ENCODE measurements around the gene WBP2.
"Not testable (repeated sequence)": the region's sequence is repeated elsewhere in the genome, so short reads cannot be mapped to it uniquely, and the experiment has no call there.

The WBP2 gene

GRCh38 chr17:75859358-75859757 is 4.2 kb upstream of the WBP2 start:
- CTCF ChIA-PET: interaction anchor here (1.0 to 12.6 kb wide), 7 partner anchors 8 to 94 kb away, joined by 3 to 214 read pairs (median 5); partner anchors contain the start of genes GALK1, TRIM47 and UNC13D
- H3K36me3 ChIP-seq (ENCODE audit: control insufficient read depth in 4 of 4, insufficient read depth in 4 of 4, low read length in 3 of 4); H3K9me3 ChIP-seq (ENCODE audit: control extremely low read depth in 1 of 5, control insufficient read depth in 4 of 5, insufficient read depth in 2 of 5, low read depth in 1 of 5, low read length in 4 of 5); DNase-seq; H3K4me3 ChIP-seq (ENCODE audit: control insufficient read depth in 1 of 7, extremely low read depth in 1 of 7, insufficient read depth in 4 of 7, low read depth in 2 of 7, low read length in 6 of 7); H3K27me3 ChIP-seq (replicated peaks in 2 of 5; ENCODE audit: control insufficient read depth in 4 of 5, insufficient read depth in 5 of 5, low read length in 4 of 5): not testable (repeated sequence)
- Histone ChIP-seq H3K27ac (ENCODE audit: insufficient read depth in 1 of 2, low read depth in 1 of 2, low read length in 2 of 2, poor library complexity in 1 of 2, severe bottlenecking in 2 of 2) (peak overlapping the region in 1 of 2 experiments; percentile 79), H3K4me1 (ENCODE audit: control extremely low read depth in 1 of 4, control insufficient read depth in 4 of 4, insufficient read depth in 4 of 4, low read length in 3 of 4) (peaks cover 21 to 63% (median 50%) of the 10 kb centered on the region in 4 experiments)
- WGBS (ENCODE audit: insufficient coverage): 98% methylated on average over 8 of the region's 10 CpGs
- POLR2A ChIA-PET: interaction anchor here (1.0 kb wide), 1 partner anchor 19 kb away, joined by 4 read pairs; the partner anchor contains the start of gene TRIM47

- Histone ChIP-seq H3K9me3 (ENCODE audit: control extremely low read depth in 1 of 5, control insufficient read depth in 4 of 5, insufficient read depth in 2 of 5, low read depth in 1 of 5, low read length in 4 of 5) (no peaks in the 10 kb centered on the region), H3K4me1 (ENCODE audit: control extremely low read depth in 1 of 4, control insufficient read depth in 4 of 4, insufficient read depth in 4 of 4, low read length in 3 of 4) (peaks cover 22 to 62% (median 48%) of the 10 kb centered on the region in 4 experiments), H3K27me3 (replicated peaks in 2 of 5; ENCODE audit: control insufficient read depth in 4 of 5, insufficient read depth in 5 of 5, low read length in 4 of 5) (no peaks in the 10 kb centered on the region), H3K36me3 (ENCODE audit: control insufficient read depth in 4 of 4, insufficient read depth in 4 of 4, low read length in 3 of 4) (peaks cover 0 to 11% (median 2%) of the 10 kb centered on the region in 4 experiments), H3K27ac (ENCODE audit: insufficient read depth in 1 of 2, low read depth in 1 of 2, low read length in 2 of 2, poor library complexity in 1 of 2, severe bottlenecking in 2 of 2) (peak overlapping the region; percentile 46 to 90), H3K4me3 (ENCODE audit: control insufficient read depth in 1 of 7, extremely low read depth in 1 of 7, insufficient read depth in 4 of 7, low read depth in 2 of 7, low read length in 6 of 7) (peak overlapping the region; percentile 53 to 97 (median 83))
- ChIA-PET CTCF (interaction anchor here (0.9 to 12.6 kb wide), 12 partner anchors 8 to 103 kb away, joined by 3 to 214 read pairs (median 4); partner anchors contain the start of genes TRIM47 and UNC13D), POLR2A (interaction anchor here (0.9 to 3.4 kb wide), 7 partner anchors 12 to 76 kb away, joined by 3 to 35 read pairs (median 6); partner anchors contain the start of genes TRIM65 and UNC13D)
- DNase-seq: peak in 2 of 3 donors; percentile 59 to 68
- WGBS (ENCODE audit: insufficient coverage): 1% methylated on average over 21 of the region's 24 CpGs
Measured at GRCh38 chr17:75856062-75856756, 1.1 kb upstream of the WBP2 start.

GRCh38 chr17:75854881-75855309 is 240 bp downstream of the WBP2 start:
- POLR2A ChIA-PET: interaction anchor here (0.7 to 3.4 kb wide), 10 partner anchors 10 to 79 kb away, joined by 3 to 35 read pairs (median 6); partner anchors contain the start of genes TRIM65 and UNC13D
- WGBS (ENCODE audit: insufficient coverage): 0% methylated on average over 13 of the region's 19 CpGs

GRCh38 chr17:75854101-75854748 is 910 bp downstream of the WBP2 start:
- DNase-seq: no peak
- Histone ChIP-seq H3K27me3 (replicated peaks in 2 of 5; ENCODE audit: control insufficient read depth in 4 of 5, insufficient read depth in 5 of 5, low read length in 4 of 5) (no peaks in the 10 kb centered on the region), H3K9me3 (ENCODE audit: control extremely low read depth in 1 of 5, control insufficient read depth in 4 of 5, insufficient read depth in 2 of 5, low read depth in 1 of 5, low read length in 4 of 5) (no peaks in the 10 kb centered on the region), H3K36me3 (ENCODE audit: control insufficient read depth in 4 of 4, insufficient read depth in 4 of 4, low read length in 3 of 4) (peaks cover 3 to 25% (median 16%) of the 10 kb centered on the region in 4 experiments), H3K4me1 (ENCODE audit: control extremely low read depth in 1 of 4, control insufficient read depth in 4 of 4, insufficient read depth in 4 of 4, low read length in 3 of 4) (peaks cover 22 to 55% (median 39%) of the 10 kb centered on the region in 4 experiments), H3K4me3 (ENCODE audit: control insufficient read depth in 1 of 7, extremely low read depth in 1 of 7, insufficient read depth in 4 of 7, low read depth in 2 of 7, low read length in 6 of 7) (peak overlapping the region in 6 of 7 experiments; percentile 74 to 97 (median 84)), H3K27ac (ENCODE audit: insufficient read depth in 1 of 2, low read depth in 1 of 2, low read length in 2 of 2, poor library complexity in 1 of 2, severe bottlenecking in 2 of 2) (peak overlapping the region; percentile 58 to 90)
- CTCF ChIA-PET: interaction anchor here (0.8 to 12.6 kb wide), 10 partner anchors 7 to 101 kb away, joined by 3 to 214 read pairs (median 4); partner anchors contain the start of genes TRIM47, TRIM65 and UNC13D
- 53% methylated on average over 6 of the region's 7 CpGs for WGBS (ENCODE audit: insufficient coverage)
- POLR2A ChIA-PET: interaction anchor here (0.8 to 3.4 kb wide), 5 partner anchors 10 to 78 kb away, joined by 4 to 35 read pairs (median 5); partner anchors contain the start of gene UNC13D

More at GRCh38 chr17:75854881-75855309, 240 bp downstream of the WBP2 start:
- Histone ChIP-seq H3K9me3 (ENCODE audit: control extremely low read depth in 1 of 5, control insufficient read depth in 4 of 5, insufficient read depth in 2 of 5, low read depth in 1 of 5, low read length in 4 of 5) (no peaks in the 10 kb centered on the region), H3K4me1 (ENCODE audit: control extremely low read depth in 1 of 4, control insufficient read depth in 4 of 4, insufficient read depth in 4 of 4, low read length in 3 of 4) (peaks cover 22 to 58% (median 43%) of the 10 kb centered on the region in 4 experiments), H3K36me3 (ENCODE audit: control insufficient read depth in 4 of 4, insufficient read depth in 4 of 4, low read length in 3 of 4) (peaks cover 0 to 19% (median 9%) of the 10 kb centered on the region in 4 experiments), H3K27ac (ENCODE audit: insufficient read depth in 1 of 2, low read depth in 1 of 2, low read length in 2 of 2, poor library complexity in 1 of 2, severe bottlenecking in 2 of 2) (peak overlapping the region; percentile 58 to 90), H3K4me3 (ENCODE audit: control insufficient read depth in 1 of 7, extremely low read depth in 1 of 7, insufficient read depth in 4 of 7, low read depth in 2 of 7, low read length in 6 of 7) (peak overlapping the region in 6 of 7 experiments; percentile 74 to 97 (median 84)), H3K27me3 (replicated peaks in 2 of 5; ENCODE audit: control insufficient read depth in 4 of 5, insufficient read depth in 5 of 5, low read length in 4 of 5) (no peaks in the 10 kb centered on the region)
- no peak for DNase-seq
- CTCF ChIA-PET: interaction anchor here (0.8 to 12.6 kb wide), 18 partner anchors 8 to 102 kb away, joined by 3 to 214 read pairs (median 4); partner anchors contain the start of genes TRIM47, TRIM65 and UNC13D

- peaks cover 5 to 32% (median 24%) of the 10 kb centered on the region in 4 experiments for H3K36me3 ChIP-seq (ENCODE audit: control insufficient read depth in 4 of 4, insufficient read depth in 4 of 4, low read length in 3 of 4)
- ChIA-PET CTCF (interaction anchor here (1.2 to 12.6 kb wide), 6 partner anchors 6 to 44 kb away, joined by 3 to 214 read pairs (median 6); partner anchors contain the start of genes TRIM47, TRIM65 and UNC13D), POLR2A (interaction anchor here (1.3 to 3.4 kb wide), 2 partner anchors 9 to 77 kb away, joined by 5 to 35 read pairs; partner anchors contain the start of gene UNC13D)
- no peak for DNase-seq
- no peaks in the 10 kb centered on the region for H3K27me3 ChIP-seq (replicated peaks in 2 of 5; ENCODE audit: control insufficient read depth in 4 of 5, insufficient read depth in 5 of 5, low read length in 4 of 5)
- H3K27ac ChIP-seq (ENCODE audit: insufficient read depth in 1 of 2, low read depth in 1 of 2, low read length in 2 of 2, poor library complexity in 1 of 2, severe bottlenecking in 2 of 2): peak overlapping the region in 1 of 2 experiments; percentile 45
- no peaks in the 10 kb centered on the region for H3K9me3 ChIP-seq (ENCODE audit: control extremely low read depth in 1 of 5, control insufficient read depth in 4 of 5, insufficient read depth in 2 of 5, low read depth in 1 of 5, low read length in 4 of 5)
- no peak overlapping the region for H3K4me3 ChIP-seq (ENCODE audit: control insufficient read depth in 1 of 7, extremely low read depth in 1 of 7, insufficient read depth in 4 of 7, low read depth in 2 of 7, low read length in 6 of 7)
- 98% methylated on average over 4 of the region's 7 CpGs for WGBS (ENCODE audit: insufficient coverage)
- peaks cover 19 to 55% (median 39%) of the 10 kb centered on the region in 4 experiments for H3K4me1 ChIP-seq (ENCODE audit: control extremely low read depth in 1 of 4, control insufficient read depth in 4 of 4, insufficient read depth in 4 of 4, low read length in 3 of 4)
Measured at GRCh38 chr17:75853433-75853832, 1.7 kb downstream of the WBP2 start.

- CTCF ChIA-PET: interaction anchor here (14.6 kb wide), 1 partner anchor 21 kb away, joined by 174 read pairs; no protein-coding TSS in a partner anchor
Measured at GRCh38 chr17:75851693-75851991, 3.5 kb downstream of the WBP2 start.

More at GRCh38 chr17:75851693-75851991, 3.5 kb downstream of the WBP2 start:
- WGBS (ENCODE audit: insufficient coverage): 98% methylated on average over 12 of the region's 15 CpGs
- H3K27me3 ChIP-seq (replicated peaks in 2 of 5; ENCODE audit: control insufficient read depth in 4 of 5, insufficient read depth in 5 of 5, low read length in 4 of 5); H3K4me3 ChIP-seq (ENCODE audit: control insufficient read depth in 1 of 7, extremely low read depth in 1 of 7, insufficient read depth in 4 of 7, low read depth in 2 of 7, low read length in 6 of 7); H3K9me3 ChIP-seq (ENCODE audit: control extremely low read depth in 1 of 5, control insufficient read depth in 4 of 5, insufficient read depth in 2 of 5, low read depth in 1 of 5, low read length in 4 of 5); DNase-seq; POLR2A ChIA-PET; H3K27ac ChIP-seq (ENCODE audit: insufficient read depth in 1 of 2, low read depth in 1 of 2, low read length in 2 of 2, poor library complexity in 1 of 2, severe bottlenecking in 2 of 2): not testable (repeated sequence)
- peaks cover 14 to 44% (median 29%) of the 10 kb centered on the region in 4 experiments for H3K4me1 ChIP-seq (ENCODE audit: control extremely low read depth in 1 of 4, control insufficient read depth in 4 of 4, insufficient read depth in 4 of 4, low read length in 3 of 4)
- peaks cover 8 to 50% (median 41%) of the 10 kb centered on the region in 4 experiments for H3K36me3 ChIP-seq (ENCODE audit: control insufficient read depth in 4 of 4, insufficient read depth in 4 of 4, low read length in 3 of 4)

All from common myeloid progenitor, CD34-positive (primary cell).